Bronchial epithelial cell (primary cell): ENCODE results near the gene SMARCB1. TPM values are rescaled to one million over a fixed set of nuclear protein-coding genes. Genes with fewer than 3 reads are reported as not detected.

ENCODE experiments used
- DNase-seq: peaks from one replicate; pipeline ENCODE4 v3.0.0-alpha.2; 2010; ENCODE audit warnings: low read depth
- FAIRE-seq: peaks from 2 replicates; lab custom pipeline; 2011; peaks lifted over from hg19 to GRCh38; lab: Jason Lieb, UNC
- H3K27me3 ChIP-seq: 2 replicates; pipeline ENCODE4 v1.5.1; 2011; ENCODE audit warnings: low read length; ENCODE audit not compliant: control insufficient read depth, insufficient read depth
- H3K36me3 ChIP-seq: 2 replicates; pipeline ENCODE4 v1.5.1; 2011; ENCODE audit warnings: low read length; ENCODE audit not compliant: control insufficient read depth, insufficient read depth
- H3K4me3 ChIP-seq: 2 replicates; pipeline ENCODE4 v1.5.1; 2011; ENCODE audit warnings: mild to moderate bottlenecking, low read depth, low read length, control low read depth
- total RNA-seq: library from RNA; depleted of rRNA; stranded (reverse); fragments of >200 nt; gene quantifications from 2 replicates; pipeline ENCODE4 v1.2.1, GENCODE V29; 2014
- TF ChIP-seq, protein P1 (sequence below): IDR thresholded peaks from 2 replicates; pipeline ENCODE4 v1.5.1; 2011; ENCODE audit warnings: mild to moderate bottlenecking, moderate library complexity, low read length, control low read depth, inconsistent platforms; ENCODE audit not compliant: insufficient read depth, severe bottlenecking

SMARCB1 gene
- total RNA-seq, 1 donor from 2014 or later, result 19.5 TPM

DNA sequence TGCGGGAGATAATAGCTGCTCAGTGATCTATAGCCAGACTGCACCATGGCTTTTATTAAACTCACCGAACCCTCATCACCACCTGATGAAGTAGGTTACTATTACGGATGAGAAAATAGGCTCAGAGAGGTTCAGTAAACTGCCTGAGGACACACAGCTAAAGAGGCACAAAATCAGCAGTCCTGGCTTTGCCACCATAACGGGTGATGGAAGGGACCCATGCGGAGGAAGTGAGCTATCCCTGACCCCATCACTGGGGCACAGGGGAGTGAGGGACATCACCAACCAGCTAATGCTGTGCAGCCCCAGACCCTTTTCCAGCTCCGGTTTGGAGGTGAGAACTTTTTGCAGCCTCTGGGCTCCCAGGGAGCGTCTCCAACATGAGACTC lies 59.3 kb downstream of the SMARCB1 start:
- no peak overlapping the region for H3K4me3 ChIP-seq
- no peaks in the 10 kb centered on the region for H3K27me3 ChIP-seq
- FAIRE-seq (no peak), DNase-seq (no peak)
- H3K36me3 ChIP-seq, result no peaks in the 10 kb centered on the region
- TF ChIP-seq, protein P1, sequence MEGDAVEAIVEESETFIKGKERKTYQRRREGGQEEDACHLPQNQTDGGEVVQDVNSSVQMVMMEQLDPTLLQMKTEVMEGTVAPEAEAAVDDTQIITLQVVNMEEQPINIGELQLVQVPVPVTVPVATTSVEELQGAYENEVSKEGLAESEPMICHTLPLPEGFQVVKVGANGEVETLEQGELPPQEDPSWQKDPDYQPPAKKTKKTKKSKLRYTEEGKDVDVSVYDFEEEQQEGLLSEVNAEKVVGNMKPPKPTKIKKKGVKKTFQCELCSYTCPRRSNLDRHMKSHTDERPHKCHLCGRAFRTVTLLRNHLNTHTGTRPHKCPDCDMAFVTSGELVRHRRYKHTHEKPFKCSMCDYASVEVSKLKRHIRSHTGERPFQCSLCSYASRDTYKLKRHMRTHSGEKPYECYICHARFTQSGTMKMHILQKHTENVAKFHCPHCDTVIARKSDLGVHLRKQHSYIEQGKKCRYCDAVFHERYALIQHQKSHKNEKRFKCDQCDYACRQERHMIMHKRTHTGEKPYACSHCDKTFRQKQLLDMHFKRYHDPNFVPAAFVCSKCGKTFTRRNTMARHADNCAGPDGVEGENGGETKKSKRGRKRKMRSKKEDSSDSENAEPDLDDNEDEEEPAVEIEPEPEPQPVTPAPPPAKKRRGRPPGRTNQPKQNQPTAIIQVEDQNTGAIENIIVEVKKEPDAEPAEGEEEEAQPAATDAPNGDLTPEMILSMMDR, result no peak

DNA sequence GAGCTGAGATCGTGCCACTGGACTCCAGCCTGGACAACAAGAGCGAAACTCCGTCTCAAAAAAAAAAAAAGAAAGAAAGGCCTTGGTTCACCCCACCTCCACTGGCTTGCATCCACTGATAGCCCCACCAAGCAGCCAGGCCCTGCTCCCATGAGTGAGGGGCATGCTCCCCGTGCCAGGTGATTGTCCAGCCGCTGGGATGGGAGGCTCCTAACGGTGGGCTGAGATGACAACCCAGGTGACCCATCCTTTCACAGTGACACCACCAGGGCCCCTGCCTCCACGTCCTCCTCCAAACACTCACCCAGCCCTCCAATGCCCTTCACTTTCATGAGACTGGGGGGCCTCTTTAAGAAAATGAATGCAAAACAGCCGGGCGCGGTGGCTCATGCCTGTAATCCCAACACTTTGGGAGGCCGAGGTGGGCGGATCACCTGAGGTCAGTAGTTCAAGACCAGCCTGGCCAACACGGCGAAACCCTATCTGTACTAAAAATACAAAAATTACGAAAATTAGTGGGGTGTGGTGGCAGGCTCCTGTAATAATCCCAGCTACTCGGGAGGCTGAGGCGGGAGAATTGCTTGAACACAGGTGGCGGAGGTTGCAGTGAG lies 60.6 kb downstream of the SMARCB1 start:
- DNase-seq (no peak), FAIRE-seq (no peak)
- no peaks in the 10 kb centered on the region for H3K27me3 ChIP-seq
- H3K4me3 ChIP-seq, result no peak overlapping the region
- H3K36me3 ChIP-seq, result no peaks in the 10 kb centered on the region
- TF ChIP-seq, protein P1, result no peak

DNA sequence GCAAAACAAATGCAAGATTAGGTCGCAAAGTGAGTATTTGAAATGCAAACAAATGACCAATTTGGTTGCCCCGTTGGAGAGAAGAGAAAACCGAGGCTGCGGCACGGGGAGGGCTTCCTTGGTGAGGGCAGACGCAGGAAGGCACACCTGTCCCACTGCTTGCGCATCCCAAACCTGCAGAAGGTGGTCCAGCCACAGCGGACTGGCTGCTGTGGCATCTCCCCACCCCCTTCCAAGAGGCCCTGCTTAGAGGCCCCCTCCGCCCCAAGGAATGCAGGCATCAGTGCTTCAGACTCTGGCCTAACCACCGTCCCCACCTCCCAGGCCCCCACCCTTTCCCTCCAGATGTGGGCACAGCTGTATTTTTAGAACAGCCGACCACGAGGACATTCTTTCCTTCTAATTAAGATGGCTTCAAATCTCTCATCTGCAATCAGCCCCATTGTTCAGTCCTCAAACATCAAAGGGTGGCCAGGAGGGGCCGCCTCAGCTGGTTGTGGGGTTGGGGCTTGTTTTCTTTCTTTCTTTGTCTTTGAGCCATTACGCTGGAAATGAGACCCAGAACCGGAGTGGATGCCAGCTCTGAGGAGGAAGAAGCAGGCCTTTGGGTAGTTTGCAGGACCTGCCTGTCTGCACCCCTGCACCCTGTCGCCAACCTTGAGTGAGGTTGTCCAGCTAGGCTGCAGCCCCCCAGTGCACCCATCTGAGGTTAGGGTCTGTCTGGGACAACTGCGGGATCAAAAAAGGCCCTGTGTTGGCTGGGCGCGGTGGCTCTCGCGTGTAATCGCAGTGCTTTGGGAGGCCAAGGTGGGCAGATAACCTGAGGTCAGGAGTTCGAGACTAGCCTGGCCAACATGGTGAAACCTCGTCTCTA lies 61.5 kb downstream of the SMARCB1 start:
- FAIRE-seq, result no peak
- TF ChIP-seq, protein P1, result no peak
- no peaks in the 10 kb centered on the region for H3K27me3 ChIP-seq
- H3K36me3 ChIP-seq, result no peaks in the 10 kb centered on the region
- H3K4me3 ChIP-seq, result no peak overlapping the region
- no peak for DNase-seq

DNA sequence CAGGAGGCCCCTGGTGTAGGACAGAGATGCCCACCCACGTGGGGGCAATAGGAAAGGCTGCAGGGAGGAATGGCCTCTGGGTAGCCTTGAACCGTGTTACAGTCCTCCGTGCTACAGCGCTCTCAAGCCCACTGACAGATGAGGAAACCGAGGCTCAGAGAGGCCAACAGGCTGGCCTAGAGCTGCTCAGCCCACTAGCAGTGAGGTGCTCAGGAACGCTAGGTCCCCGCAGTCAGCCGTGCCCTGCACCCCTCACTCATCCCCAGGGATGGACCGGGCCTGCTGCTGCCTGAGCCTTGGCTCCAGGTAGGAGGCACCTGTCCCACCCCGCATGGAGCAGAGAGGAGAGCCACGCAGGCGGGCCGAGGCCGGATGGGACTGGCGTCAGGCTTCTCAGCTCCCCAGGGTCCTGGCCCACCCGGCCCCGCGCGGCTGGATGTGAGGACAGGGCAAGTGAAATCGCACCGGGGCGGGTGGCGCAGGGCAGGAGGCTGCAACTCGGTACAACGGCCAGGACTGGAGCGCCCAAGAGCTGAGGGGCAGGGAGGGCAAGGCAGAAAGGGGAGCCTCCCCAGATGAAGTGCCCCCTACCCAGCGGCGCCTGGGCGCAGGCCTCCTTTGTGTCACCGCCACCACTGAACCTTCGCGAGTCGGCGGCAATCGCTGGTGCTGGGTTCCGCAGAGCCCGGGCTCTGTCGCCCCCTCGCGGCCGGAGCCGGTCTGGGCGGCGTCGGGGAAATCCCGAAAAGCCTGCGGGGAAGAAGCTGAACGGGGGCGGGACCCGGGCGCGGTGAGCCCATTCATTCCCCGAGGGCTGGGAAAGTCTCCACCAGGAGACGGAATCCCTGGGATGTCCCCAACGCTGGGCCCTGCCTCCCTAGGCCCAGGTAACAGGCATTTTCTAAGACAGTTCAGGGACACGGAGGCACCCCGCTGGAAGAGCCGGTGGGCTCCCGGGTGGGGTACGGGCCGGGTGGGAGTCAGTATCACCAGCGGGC lies 62.5 kb downstream of the SMARCB1 start:
- Histone ChIP-seq H3K36me3 (no peaks in the 10 kb centered on the region), H3K4me3 (no peak overlapping the region), H3K27me3 (no peaks in the 10 kb centered on the region)
- FAIRE-seq (no peak), DNase-seq (peak; percentile 38)
- TF ChIP-seq, protein P1, result peak; percentile 99

DNA sequence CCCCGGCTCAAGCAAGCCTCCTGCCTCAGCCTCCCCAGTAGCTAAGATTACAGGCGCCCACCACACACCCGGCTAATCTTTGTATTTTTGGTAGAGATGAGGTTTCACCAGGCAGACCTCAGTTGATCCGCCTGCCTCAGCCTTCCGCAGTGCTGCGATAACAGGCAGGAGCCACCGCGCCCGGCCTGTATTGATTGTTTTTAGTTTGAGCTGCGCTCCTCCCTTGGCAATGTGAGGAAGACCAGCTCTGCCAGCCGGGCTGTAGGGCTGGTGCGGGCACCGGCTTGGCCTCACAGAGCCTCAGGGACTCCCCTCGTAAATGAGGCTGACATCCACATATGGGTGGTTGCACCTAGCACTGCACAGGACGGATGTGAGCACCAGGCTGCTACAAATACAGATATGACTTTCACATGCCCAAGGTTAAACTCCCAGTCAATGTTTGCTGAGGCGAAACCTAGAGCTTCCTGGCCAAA lies 63.4 kb downstream of the SMARCB1 start:
- TF ChIP-seq, protein P1, result no peak
- H3K36me3 ChIP-seq, result no peaks in the 10 kb centered on the region
- peak; percentile 75 for FAIRE-seq
- H3K4me3 ChIP-seq, result no peak overlapping the region
- DNase-seq, result no peak
- H3K27me3 ChIP-seq, result no peaks in the 10 kb centered on the region
